GM12874 (cell line): Measurements from ENCODE around the gene MUC13.

ENCODE experiments used
- TF ChIP-seq, protein P1 (sequence below): IDR thresholded peaks from 2 replicates; pipeline ENCODE4 v1.5.1; 2011; ENCODE audit warnings: low read depth, mild to moderate bottlenecking, control low read depth, low read length, moderate library complexity; ENCODE audit not compliant: insufficient read depth

Gene MUC13

DNA sequence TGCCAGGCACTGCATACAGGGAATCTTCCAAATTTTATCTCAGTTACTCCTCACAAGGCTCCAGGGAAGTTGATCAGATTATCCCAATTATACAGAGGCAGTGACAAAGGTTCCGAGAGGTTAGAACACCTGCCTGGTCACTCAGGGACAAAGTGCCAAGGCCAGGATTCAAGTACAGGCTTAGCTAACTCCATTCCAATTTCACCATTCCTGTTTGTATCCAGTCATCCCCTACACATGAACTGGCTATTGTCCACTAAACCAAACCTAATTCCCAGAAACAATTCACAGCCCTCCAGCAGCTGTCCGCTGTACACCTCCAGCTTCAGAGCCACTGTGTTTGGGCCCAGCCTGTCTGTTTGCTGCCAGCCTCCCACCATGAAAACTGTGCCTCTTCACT is 16.0 kb downstream of the MUC13 start:
- TF ChIP-seq, protein P1, sequence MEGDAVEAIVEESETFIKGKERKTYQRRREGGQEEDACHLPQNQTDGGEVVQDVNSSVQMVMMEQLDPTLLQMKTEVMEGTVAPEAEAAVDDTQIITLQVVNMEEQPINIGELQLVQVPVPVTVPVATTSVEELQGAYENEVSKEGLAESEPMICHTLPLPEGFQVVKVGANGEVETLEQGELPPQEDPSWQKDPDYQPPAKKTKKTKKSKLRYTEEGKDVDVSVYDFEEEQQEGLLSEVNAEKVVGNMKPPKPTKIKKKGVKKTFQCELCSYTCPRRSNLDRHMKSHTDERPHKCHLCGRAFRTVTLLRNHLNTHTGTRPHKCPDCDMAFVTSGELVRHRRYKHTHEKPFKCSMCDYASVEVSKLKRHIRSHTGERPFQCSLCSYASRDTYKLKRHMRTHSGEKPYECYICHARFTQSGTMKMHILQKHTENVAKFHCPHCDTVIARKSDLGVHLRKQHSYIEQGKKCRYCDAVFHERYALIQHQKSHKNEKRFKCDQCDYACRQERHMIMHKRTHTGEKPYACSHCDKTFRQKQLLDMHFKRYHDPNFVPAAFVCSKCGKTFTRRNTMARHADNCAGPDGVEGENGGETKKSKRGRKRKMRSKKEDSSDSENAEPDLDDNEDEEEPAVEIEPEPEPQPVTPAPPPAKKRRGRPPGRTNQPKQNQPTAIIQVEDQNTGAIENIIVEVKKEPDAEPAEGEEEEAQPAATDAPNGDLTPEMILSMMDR, result no peak

DNA sequence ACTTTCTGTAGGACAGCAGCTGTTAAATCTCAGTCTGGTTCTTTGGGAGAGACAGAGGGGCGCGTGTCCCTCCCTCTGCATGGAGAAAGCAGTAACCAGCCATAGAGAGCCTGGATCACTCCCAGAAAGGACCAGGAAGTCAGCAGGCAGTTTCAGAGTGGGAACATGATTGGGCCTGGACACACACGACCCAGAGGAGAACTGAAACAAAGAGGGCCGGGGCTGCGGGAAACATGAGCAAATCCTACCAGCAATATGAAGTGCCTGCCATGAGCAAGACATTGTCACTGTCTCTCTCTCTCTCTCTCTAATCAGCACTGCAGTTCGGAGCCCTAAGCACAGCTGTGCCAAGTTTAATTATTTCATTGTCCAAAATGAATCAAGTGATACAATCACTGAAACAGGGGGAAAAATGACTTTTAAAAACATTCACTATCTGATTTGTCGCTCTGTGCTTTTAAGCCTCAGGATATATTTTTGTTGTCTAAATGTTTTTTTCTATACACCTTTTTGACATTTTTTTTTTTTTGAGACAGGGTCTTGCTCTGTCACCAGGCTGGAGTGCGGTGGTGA is 17.6 kb downstream of the MUC13 start:
- TF ChIP-seq, protein P1, result no peak

DNA sequence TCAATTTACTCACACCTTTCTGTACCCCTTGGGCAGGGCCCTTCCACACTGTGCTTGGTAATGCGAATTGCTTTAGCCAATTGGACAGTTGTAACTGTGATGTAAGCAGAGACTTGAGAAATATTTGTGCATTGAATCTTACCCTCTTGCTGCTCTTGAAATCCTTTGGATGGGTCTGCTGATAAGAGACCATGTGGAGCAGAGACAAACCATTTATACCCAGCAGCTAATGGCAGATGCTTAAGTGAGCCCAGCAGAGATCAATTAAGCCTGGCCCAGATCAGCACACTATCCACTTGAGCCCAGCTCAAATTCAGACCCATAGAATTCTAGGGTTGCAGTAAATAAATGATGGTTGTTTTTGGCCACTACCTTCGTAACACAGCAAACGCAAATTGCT is 19.3 kb downstream of the MUC13 start:
- TF ChIP-seq, protein P1, result no peak

DNA sequence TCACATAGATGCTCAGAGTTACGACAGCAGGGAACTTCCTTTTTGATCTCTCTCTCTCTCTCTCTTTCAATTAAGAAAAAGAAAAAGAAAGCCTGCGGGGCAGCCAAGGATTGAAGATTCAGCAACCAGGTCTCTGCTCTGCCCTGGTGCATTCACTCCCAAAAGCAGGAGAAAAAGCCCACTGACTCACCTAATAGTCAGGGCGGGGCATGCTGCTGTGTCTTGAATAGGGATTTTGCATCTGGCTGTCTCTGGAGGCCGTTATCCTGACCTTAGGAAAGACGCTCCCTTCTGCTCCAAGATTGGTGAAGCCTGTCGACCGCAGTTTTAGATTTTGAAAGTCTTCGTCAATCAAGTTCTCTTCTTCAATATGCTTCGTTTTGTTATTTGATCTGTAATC is 26.6 kb downstream of the MUC13 start:
- TF ChIP-seq, protein P1, result no peak

DNA sequence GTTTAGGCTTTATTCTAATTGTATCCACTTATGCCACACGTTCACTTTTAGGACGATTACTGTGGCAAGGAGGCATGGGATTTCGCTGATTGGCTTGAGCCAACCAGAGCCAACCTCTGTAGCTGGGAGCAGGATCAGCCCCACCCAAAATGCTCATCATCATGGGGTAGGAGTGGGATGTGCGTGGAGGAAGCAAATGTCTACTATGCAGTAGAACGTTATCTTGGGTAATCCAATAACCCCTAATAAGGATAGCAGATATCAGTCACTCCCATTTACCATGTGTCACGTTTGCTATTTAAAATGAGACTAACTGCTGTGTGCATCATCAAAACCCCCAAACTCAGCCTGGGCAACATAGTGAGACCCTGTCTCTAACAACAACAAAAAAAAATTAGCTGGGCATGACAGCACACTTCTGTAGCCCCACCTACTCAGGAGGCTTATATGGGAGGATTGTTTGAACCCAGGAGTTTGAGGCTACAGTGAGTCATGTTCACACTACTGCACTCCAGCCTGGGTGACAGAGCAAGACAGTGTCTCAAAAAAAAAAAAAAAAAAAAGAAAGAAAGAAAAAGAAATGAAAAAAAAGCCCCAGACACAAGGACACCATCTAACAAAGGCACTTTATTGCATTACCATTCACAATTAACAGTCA is 29.6 kb downstream of the MUC13 start:
- TF ChIP-seq, protein P1, result no peak

DNA sequence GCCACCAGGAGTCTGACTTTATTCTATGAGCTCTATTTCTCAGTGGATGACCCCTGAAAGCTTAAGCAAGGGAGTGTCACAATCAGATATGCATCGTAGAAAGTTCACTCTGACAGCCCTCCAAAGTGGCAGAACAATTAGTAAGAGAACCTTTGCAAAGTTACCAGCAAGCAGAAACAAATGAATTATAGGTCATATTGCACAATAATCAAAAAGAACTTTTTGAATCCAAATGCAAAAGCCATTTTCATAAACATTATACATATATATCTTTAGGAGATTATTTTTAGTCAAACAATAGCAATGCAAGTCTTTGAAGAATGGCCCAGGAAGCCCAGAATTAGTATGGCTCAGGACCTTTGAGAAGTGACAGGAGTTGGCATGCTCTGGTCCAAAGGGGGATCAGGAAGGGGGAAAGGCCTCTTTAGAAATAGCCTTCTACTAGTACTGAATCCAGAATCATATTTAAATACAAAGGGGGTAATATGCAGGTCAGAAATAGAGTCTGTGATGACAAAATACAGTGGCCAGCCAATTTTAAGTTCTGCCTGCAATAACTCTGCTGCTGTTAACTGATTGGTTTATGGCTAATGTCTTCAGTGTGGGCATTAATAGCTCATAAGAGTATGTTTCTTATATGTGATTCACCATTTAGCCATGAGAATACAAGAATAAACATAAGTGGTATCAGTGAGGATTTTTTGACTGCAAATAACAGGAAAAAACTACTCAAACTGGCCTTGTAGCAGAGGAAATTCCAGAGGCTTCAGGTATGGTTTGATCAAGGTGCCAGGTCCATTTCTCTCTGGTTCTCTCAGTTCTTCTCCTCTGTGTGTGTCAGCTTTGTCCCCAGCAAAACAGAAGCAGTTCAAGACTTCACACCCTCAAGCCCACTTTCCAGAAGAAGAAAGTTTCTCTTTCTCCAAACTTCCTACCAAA is 30.4 kb downstream of the MUC13 start:
- TF ChIP-seq, protein P1, result no peak

DNA sequence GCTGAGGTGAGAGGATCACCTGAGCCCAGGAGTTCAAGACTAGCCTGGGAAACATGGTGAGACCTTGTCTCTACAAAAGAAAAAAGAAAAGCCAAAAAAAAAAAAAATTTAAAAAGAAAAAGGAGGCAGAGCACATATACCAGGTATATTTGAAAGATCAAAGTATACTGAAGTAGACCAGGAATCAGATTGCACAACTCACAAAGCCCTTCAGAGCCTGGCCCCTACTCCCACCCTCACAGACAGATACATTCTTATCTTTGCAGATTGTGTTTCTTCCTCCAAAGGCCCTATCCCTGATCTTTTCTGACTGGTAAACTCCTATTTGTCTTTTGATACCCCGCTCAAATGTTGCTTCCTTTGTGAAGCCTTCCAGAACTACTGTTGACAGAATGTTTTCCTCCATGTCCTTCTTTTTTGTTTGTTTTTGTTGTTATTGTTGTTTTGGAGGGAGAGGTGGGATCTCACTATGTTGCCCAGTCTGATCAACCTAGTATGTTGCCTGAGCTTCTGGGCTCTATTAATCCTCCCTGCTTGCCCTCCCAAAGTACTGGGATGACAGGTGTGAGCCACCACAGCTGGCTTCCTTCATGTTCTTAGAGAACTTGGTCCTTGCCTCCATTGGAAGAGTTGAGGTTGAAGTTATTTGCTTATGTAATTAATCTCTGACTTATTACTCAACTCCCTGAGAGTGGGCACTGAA is 37.6 kb downstream of the MUC13 start:
- TF ChIP-seq, protein P1, result no peak
